H1 (cell line): ENCODE measurements around the gene OR4K5. TPM values are rescaled to one million over a fixed set of nuclear protein-coding genes. Genes with fewer than 3 reads are reported as not detected.

Source experiments
- POLR2A ChIP-seq, 2 experiments: IDR thresholded peaks; 1 replicate in 1 of 2; 2 replicates in 1 of 2; pipeline ENCODE4 v1.6.1; 2011; ENCODE audit warnings: low read depth in 2 of 2, low read length in 2 of 2, mild to moderate bottlenecking in 2 of 2; ENCODE audit errors: control extremely low read depth in 1 of 2
- POU5F1 ChIP-seq: IDR thresholded peaks from 2 replicates; pipeline ENCODE4 v1.6.1; 2011; ENCODE audit warnings: low read depth, mild to moderate bottlenecking, low read length, moderate library complexity
- polyA plus RNA-seq, 7 experiments: library from polyadenylated mRNA; depleted of rRNA in 3 of 7; stranded (reverse) in 5 of 7; unstranded in 2 of 7; fragments of >200 nt in 5 of 7; fragments of 200-250 nt in 2 of 7; gene quantifications; 1 replicate in 5 of 7; 2 replicates in 1 of 7; 4 replicates in 1 of 7; pipeline versions ENCODE4 v1.2.1 to v1.2.3, GENCODE V29; 2011 to 2013; ENCODE audit warnings: missing spikeins in 2 of 7, mixed read lengths in 2 of 7
- total RNA-seq: library from RNA; stranded (reverse); fragmentation: NEBNext Ultra II Directional; extraction: Animal tissue kit (Norgen Biotek cat#: 25700); gene quantifications from 2 replicates; pipeline ENCODE4 v1.2.1, GENCODE V29; 2021

Gene OR4K5
- total and polyA plus RNA-seq, 2 of the 8 experiments (the other 6 are each of a cell fraction or from before 2014, with no cell fraction given): not detected

DNA sequence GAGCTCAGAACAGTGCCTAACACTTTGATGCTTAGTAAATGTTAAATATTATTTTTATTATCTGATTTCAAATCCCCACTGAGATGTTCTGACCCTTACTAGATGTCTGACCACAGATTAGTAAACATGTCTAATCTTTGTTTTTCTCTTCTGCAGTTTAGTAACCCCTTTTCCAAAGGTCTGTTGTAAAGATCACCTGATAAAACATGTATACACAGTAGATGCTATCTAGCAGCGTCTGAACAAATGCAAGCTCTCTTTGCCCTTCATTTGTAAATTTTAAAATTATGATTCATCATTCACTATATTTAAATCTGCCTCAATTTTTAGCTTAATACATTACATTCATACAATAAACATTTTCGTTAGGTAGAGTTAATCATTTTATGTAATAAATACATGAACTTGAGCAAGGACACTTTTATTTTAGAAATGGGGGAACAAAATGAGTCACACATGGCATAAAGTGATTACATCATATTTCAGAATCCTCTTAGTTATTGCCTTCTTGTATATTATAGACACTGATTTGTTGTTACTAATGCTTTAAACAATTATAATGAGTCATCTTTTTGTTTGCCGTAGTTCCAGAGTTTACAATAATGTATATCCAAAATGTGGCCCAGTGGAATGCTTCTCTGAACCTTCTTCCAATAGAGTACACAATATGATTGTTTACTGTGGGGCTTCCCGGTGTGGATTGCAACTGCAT lies 1.7 kb upstream of the OR4K5 start (continued):
- TF ChIP-seq POU5F1: no peak
- no peak for TF ChIP-seq POLR2A (IDR thresholded peaks at IDR 0.05; ENCODE audit: control extremely low read depth in 1 of 2, low read depth in 2 of 2, low read length in 2 of 2)
